AG09319 (cell line): ENCODE results near the gene CNTNAP5.

Experiments
- DNase-seq: peaks from one replicate; pipeline ENCODE4 v3.0.0-alpha.2; 2010; ENCODE audit warnings: low read depth; ENCODE audit errors: extremely low read depth
- TF ChIP-seq, protein P1 (sequence below): IDR thresholded peaks from 2 replicates; pipeline ENCODE4 v1.5.1; 2011; ENCODE audit warnings: low read depth, mild to moderate bottlenecking, inconsistent platforms, low read length, moderate library complexity

Gene CNTNAP5

GRCh38 chr2:124088616-124089015 lies 63.5 kb downstream of the CNTNAP5 start:
- TF ChIP-seq, protein P1, sequence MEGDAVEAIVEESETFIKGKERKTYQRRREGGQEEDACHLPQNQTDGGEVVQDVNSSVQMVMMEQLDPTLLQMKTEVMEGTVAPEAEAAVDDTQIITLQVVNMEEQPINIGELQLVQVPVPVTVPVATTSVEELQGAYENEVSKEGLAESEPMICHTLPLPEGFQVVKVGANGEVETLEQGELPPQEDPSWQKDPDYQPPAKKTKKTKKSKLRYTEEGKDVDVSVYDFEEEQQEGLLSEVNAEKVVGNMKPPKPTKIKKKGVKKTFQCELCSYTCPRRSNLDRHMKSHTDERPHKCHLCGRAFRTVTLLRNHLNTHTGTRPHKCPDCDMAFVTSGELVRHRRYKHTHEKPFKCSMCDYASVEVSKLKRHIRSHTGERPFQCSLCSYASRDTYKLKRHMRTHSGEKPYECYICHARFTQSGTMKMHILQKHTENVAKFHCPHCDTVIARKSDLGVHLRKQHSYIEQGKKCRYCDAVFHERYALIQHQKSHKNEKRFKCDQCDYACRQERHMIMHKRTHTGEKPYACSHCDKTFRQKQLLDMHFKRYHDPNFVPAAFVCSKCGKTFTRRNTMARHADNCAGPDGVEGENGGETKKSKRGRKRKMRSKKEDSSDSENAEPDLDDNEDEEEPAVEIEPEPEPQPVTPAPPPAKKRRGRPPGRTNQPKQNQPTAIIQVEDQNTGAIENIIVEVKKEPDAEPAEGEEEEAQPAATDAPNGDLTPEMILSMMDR, result no peak
- no peak for DNase-seq

DNA sequence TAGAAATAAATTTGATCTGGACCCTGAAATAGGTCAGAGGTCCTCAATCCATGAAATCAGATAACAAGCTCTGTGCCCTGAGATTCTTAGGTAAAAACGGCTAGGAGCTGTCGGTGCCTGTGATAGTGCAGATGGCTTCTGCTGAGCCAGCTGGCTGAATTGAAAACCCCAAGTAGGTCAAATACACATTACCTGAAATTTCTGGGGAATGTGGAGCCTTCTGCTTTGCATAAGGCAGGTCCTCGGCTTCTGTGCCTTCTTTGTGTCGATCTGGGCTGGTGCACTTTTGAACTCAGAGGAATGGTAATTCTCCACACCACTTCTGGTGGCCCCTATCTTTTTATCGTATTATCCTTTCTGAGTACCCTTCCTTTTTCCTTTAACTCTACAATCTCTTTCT lies 66.6 kb downstream of the CNTNAP5 start:
- no peak for DNase-seq
- TF ChIP-seq, protein P1, result no peak

DNA sequence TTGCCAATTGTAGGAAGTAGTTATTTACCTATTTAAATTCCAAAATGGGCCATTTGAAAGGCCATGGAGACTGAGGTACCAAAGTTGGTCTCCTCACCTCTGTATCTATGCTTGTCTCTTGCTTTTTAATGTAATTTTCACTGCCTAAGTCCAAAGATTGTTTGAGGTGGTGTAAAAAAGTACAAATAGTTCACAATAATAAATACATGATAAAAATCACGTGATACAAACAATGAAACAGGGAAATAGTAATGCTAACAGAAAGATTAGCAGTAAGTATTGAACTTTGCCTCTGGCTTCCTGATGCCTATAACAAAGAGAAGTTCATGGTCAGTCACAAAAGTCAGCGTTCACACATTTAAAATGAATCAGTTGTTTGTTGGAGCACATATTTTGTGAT lies 67.6 kb downstream of the CNTNAP5 start:
- DNase-seq, result no peak
- TF ChIP-seq, protein P1, result no peak

DNA sequence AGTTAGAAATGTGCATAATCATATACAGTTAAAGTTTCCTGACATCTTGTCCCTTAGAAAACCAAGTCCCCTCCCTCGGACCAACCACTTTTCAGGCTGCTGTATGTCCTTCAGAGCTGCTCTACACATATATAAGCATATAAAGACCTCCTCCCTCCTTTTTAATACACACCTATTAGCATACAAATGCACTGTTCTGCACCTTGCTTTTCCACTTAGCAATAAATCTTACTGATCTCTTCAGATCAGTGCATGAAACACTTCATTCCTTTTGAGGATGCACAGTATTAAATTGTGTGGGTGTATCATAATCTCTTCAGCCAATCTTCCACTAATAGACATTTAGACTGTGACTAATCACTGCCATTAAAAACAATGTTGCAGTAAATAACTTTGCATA lies 79.8 kb downstream of the CNTNAP5 start:
- TF ChIP-seq, protein P1, result no peak
- DNase-seq, result no peak

- TF ChIP-seq, protein P1, result no peak
- no peak for DNase-seq
These were observed 87.1 kb downstream of the CNTNAP5 start for GRCh38 chr2:124112206-124112605.

GRCh38 chr2:124112966-124113365 lies 87.9 kb downstream of the CNTNAP5 start:
- no peak for DNase-seq
- TF ChIP-seq, protein P1, result no peak

DNA sequence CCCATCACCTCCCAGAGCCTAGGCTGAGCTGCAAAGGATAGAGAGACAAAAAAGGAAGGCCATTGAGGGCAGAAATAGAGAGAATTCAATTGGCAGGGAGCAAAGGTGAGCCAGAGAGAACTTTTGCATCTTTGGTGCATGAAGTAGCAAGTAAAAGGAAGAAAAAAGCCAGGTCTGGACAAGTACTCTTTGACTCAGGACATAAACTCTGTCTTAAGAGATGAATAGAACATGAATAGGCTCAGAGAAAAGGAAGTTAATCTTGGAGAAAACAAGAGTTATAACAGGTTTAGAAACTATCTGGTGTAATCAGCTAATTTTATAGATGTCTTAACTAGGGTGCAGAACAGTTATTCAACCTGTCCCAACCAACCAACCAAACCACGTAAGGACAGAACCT lies 95.2 kb downstream of the CNTNAP5 start:
- TF ChIP-seq, protein P1, result no peak
- DNase-seq, result no peak
